Glutamatergic neuron (in vitro differentiated cells): ENCODE measurements around the gene GPRC5B. TPM values are rescaled to one million over a fixed set of nuclear protein-coding genes. Genes with fewer than 3 reads are reported as not detected.

ENCODE experiments used
- DNase-seq: peaks from one replicate; pipeline ENCODE4 v3.0.0; 2022
- H3K27ac Mint-ChIP-seq: one replicate; pipeline ENCODE4 v1.8.0; 2020; ENCODE audit warnings: mild to moderate bottlenecking, mixed read lengths, inconsistent platforms; ENCODE audit not compliant: unreplicated experiment
- H3K27me3 Mint-ChIP-seq: one replicate; pipeline ENCODE4 v1.8.0; 2020; ENCODE audit warnings: mild to moderate bottlenecking, moderate library complexity, mixed read lengths, inconsistent platforms; ENCODE audit not compliant: unreplicated experiment
- H3K36me3 Mint-ChIP-seq: one replicate; pipeline ENCODE4 v1.8.0; 2020; ENCODE audit warnings: mild to moderate bottlenecking, mixed read lengths, inconsistent platforms; ENCODE audit not compliant: unreplicated experiment
- H3K4me1 Mint-ChIP-seq: one replicate; pipeline ENCODE4 v1.8.0; 2020; ENCODE audit warnings: mild to moderate bottlenecking, low read depth, mixed read lengths, inconsistent platforms; ENCODE audit not compliant: unreplicated experiment
- H3K4me3 Mint-ChIP-seq: one replicate; pipeline ENCODE4 v1.8.0; 2020; ENCODE audit warnings: mild to moderate bottlenecking, mixed read lengths, inconsistent platforms; ENCODE audit not compliant: unreplicated experiment
- H3K9me3 Mint-ChIP-seq: one replicate; pipeline ENCODE4 v1.8.0; 2020; ENCODE audit warnings: mild to moderate bottlenecking, moderate library complexity, mixed read lengths, inconsistent platforms; ENCODE audit not compliant: unreplicated experiment
- long read RNA-seq: library from polyadenylated mRNA; unstranded; transcript quantifications from one replicate; pipeline ENCODE4 v2.0.0, GENCODE V29; 2020; ENCODE audit not compliant: unreplicated experiment
- total RNA-seq: library from RNA; stranded (reverse); fragmentation: NEBNext Ultra II Directional; extraction: Animal tissue kit (Norgen Biotek cat#: 25700); gene quantifications from one replicate; pipeline ENCODE4 v1.2.1, GENCODE V29; 2021; ENCODE audit not compliant: unreplicated experiment
- TF ChIP-seq, protein P1 (sequence below): fragments of 200-600 bp; sonication (generic); IDR thresholded peaks from one replicate; pipeline ENCODE4 v1.5.0; 2021; ENCODE audit not compliant: partially characterized antibody, unreplicated experiment

The GPRC5B gene, protein sequence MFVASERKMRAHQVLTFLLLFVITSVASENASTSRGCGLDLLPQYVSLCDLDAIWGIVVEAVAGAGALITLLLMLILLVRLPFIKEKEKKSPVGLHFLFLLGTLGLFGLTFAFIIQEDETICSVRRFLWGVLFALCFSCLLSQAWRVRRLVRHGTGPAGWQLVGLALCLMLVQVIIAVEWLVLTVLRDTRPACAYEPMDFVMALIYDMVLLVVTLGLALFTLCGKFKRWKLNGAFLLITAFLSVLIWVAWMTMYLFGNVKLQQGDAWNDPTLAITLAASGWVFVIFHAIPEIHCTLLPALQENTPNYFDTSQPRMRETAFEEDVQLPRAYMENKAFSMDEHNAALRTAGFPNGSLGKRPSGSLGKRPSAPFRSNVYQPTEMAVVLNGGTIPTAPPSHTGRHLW
- 8.7 TPM for total RNA-seq
- long read RNA-seq: 0 reads

DNA sequence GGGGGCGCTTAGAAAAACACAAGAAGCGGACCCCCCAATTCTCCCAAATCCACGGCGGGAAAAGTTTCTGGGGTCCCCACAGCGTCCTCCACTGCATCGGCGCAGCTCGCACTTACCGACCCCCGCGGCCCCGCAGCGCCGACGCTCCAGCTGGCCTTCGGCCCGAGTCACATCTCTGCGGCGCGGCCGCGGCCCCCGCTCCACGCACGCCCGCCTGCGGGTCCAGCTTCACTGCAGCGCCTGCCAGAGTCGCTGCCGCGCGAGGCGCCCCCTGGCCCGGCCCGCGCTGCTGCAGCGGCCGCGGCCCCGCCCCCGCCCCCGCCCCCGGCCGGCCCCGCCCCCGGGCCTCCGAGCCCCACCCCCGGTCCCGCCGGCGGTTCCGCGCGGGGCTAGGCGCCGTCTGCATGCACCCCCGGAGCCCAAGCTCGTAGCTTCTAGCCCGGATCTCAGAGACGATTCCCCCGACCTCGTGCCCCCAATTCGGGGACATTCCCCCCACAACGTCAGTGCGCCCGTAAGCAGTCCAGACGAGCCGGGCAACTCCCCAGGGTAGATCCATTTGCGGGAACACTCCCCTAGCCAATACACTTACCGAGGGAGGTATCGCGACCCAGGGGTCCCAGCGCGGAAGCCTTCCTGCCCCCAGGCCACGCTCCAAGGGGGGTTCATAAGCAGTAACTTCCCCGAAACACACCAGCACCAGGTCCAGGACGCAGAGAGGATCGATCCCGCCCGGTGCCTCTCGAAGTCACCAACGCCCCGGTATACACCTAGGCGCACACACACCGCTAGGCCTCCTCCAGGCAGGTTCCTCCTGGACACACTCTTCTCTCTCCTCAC is at the start of gene GPRC5B:
GPRC5B (minus strand) TSS at position 238 of the 840 bp plus-strand sequence. CDS start 12,003 bp downstream, outside the sequence.
- Mint-ChIP-seq H3K4me1 (peaks cover 17% of the 10 kb centered on the region), H3K27me3 (peaks cover 19% of the 10 kb centered on the region), H3K36me3 (no peaks in the 10 kb centered on the region), H3K9me3 (peaks cover 7% of the 10 kb centered on the region), H3K4me3 (peak within 1 kb of the TSS; percentile 86), H3K27ac (no peak within 1 kb of the TSS)
- TF ChIP-seq, protein P1, sequence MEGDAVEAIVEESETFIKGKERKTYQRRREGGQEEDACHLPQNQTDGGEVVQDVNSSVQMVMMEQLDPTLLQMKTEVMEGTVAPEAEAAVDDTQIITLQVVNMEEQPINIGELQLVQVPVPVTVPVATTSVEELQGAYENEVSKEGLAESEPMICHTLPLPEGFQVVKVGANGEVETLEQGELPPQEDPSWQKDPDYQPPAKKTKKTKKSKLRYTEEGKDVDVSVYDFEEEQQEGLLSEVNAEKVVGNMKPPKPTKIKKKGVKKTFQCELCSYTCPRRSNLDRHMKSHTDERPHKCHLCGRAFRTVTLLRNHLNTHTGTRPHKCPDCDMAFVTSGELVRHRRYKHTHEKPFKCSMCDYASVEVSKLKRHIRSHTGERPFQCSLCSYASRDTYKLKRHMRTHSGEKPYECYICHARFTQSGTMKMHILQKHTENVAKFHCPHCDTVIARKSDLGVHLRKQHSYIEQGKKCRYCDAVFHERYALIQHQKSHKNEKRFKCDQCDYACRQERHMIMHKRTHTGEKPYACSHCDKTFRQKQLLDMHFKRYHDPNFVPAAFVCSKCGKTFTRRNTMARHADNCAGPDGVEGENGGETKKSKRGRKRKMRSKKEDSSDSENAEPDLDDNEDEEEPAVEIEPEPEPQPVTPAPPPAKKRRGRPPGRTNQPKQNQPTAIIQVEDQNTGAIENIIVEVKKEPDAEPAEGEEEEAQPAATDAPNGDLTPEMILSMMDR: no peak
- peak; percentile 72 for DNase-seq

DNA sequence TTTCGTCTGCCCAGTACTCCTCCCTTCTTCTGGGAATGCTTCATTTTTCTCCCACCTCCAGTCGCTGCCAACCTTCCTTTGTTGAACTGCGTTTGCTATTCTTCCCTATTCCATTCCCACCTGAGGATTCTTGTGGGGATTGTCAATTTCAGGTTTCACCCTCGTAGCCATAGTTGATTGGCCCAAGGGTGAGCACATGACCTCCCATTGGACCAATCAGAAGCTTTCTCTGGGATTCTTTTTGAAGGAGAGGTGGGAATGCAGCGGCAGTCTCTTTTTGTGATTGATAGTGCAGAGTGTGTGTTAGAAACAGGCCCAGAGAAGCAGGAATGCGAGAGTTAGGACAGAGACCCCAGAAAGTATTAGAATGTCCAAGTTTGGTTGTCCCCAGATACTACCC is 49.1 kb upstream of the GPRC5B start:
- Mint-ChIP-seq H3K4me1 (peaks cover 14% of the 10 kb centered on the region), H3K9me3 (peaks cover 9% of the 10 kb centered on the region), H3K4me3 (no peak overlapping the region), H3K27me3 (peaks cover 12% of the 10 kb centered on the region), H3K27ac (no peak overlapping the region), H3K36me3 (peaks cover 4% of the 10 kb centered on the region)
- no peak for DNase-seq
- TF ChIP-seq, protein P1: no peak

DNA sequence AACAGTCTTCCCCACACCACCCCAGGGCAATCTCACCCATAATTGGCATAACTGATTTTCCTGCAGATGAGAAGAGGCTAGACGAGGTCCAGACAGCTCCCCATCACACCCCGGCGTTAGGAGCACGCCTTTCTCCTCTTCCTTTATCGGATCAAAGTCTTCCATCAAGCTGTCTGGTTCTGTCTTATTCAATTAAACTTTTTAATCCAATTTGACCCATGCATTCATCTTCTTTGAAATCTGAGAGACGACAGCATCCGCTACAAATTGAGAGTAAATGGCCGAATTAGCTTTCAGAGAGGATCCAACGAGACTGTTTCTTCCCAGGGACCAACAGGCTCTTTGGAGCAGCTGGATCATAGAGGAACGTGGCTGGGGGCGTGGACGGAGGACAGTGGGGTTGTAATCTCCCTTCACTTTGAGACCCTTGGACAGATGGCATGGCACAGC is 44.4 kb upstream of the GPRC5B start:
- Mint-ChIP-seq H3K27ac (peak overlapping the region; percentile 5), H3K9me3 (peaks cover 7% of the 10 kb centered on the region), H3K27me3 (peaks cover 4% of the 10 kb centered on the region), H3K36me3 (peaks cover under 1% of the 10 kb centered on the region), H3K4me1 (peaks cover 2% of the 10 kb centered on the region), H3K4me3 (no peak overlapping the region)
- TF ChIP-seq, protein P1: no peak
- no peak for DNase-seq

DNA sequence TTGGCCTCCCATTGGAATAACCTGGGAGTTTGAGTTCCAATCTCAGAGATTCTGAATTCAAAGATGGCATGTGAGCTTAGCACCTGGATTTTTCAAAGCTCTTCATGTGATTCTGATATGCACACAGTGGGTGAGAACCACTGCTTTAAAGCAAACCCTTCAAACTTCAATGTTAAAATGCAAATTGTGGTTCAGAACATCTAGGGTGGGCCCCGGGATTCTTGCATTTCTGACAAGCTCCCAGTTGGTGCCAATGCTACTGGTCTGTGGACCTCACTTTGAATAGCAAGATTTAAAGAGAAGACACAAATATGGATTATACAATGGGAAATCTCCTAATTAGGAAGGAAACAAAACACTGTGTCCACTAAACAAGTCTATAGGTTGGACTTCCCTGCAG is 43.8 kb upstream of the GPRC5B start:
- TF ChIP-seq, protein P1: no peak
- Mint-ChIP-seq H3K27ac (no peak overlapping the region), H3K9me3 (peaks cover 7% of the 10 kb centered on the region), H3K4me1 (peaks cover 2% of the 10 kb centered on the region), H3K27me3 (peaks cover 4% of the 10 kb centered on the region), H3K36me3 (no peaks in the 10 kb centered on the region), H3K4me3 (no peak overlapping the region)
- DNase-seq: no peak
